ENCODE data around the gene GLA. TPM values are rescaled to one million over a fixed set of nuclear protein-coding genes. Genes with fewer than 3 reads are reported as not detected.
A peak's percentile ranks its signal among the peaks of the same experiment; 100 is the strongest.

Gene GLA
- total RNA-seq, 6 donors from 2014 or later = 18.9 to 54.0 (median 30.7) TPM

- H3K9me3 ChIP-seq = no peaks in the 10 kb centered on the region
- DNase-seq (no peak), ATAC-seq (ENCODE audit: low FRiP score in 2 of 2) (peak in 1 of 2 donors; percentile 69)
- H3K4me1 ChIP-seq = peaks cover 0 to 10% (median 7%) of the 10 kb centered on the region in 4 donors
- 43 to 51% methylated on average over 8 to 12 of the region's 12 CpGs for WGBS, 2 donors
- H3K4me3 ChIP-seq = no peak overlapping the region
- peak; percentile 35 to 75 (median 55) for TF ChIP-seq CTCF (IDR thresholded peaks at IDR 0.05)
- TF ChIP-seq POLR2A (IDR thresholded peaks at IDR 0.05) = no peak
- H3K27ac ChIP-seq = peak overlapping the region in 3 of 4 donors; percentile 48 to 80 (median 49)
- no peaks in the 10 kb centered on the region for H3K27me3 ChIP-seq
- peaks cover 0 to 23% (median 0%) of the 10 kb centered on the region in 4 donors for H3K36me3 ChIP-seq
Measured at GRCh38 chrX:101415180-101416145, 7.7 kb upstream of the GLA start.

DNA sequence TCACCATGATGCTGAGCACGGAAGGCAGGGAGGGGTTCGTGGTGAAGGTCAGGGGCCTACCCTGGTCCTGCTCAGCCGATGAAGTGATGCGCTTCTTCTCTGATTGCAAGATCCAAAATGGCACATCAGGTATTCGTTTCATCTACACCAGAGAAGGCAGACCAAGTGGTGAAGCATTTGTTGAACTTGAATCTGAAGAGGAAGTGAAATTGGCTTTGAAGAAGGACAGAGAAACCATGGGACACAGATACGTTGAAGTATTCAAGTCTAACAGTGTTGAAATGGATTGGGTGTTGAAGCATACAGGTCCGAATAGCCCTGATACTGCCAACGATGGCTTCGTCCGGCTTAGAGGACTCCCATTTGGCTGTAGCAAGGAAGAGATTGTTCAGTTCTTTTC, 4.3 kb upstream of the GLA start:
- peaks cover 0 to 23% (median 0%) of the 10 kb centered on the region in 4 donors for H3K36me3 ChIP-seq
- H3K27ac ChIP-seq = no peak overlapping the region
- peaks cover under 1 to 17% (median 15%) of the 10 kb centered on the region in 4 donors for H3K4me1 ChIP-seq
- no peaks in the 10 kb centered on the region for H3K9me3 ChIP-seq
- H3K27me3 ChIP-seq = no peaks in the 10 kb centered on the region
- TF ChIP-seq POLR2AphosphoS5 (IDR thresholded peaks at IDR 0.05) = no peak
- no peak for TF ChIP-seq CTCF (IDR thresholded peaks at IDR 0.05)
- TF ChIP-seq POLR2A (IDR thresholded peaks at IDR 0.05) = no peak
- no peak for TF ChIP-seq EP300 (IDR thresholded peaks at IDR 0.05)
- no peak for DNase-seq
- no peak for ATAC-seq (ENCODE audit: low FRiP score in 2 of 2)
- 81 to 85% methylated on average over 10 of the region's 10 CpGs for WGBS, 2 donors
- H3K4me3 ChIP-seq = no peak overlapping the region

GRCh38 chrX:101410461-101410860, 2.7 kb upstream of the GLA start:
- H3K4me1 ChIP-seq = peaks cover 5 to 17% (median 14%) of the 10 kb centered on the region in 4 donors
- ATAC-seq (ENCODE audit: low FRiP score in 2 of 2) (no peak), DNase-seq (no peak)
- H3K9me3 ChIP-seq = no peaks in the 10 kb centered on the region
- no peak for TF ChIP-seq POLR2AphosphoS5 (IDR thresholded peaks at IDR 0.05)
- no peak for TF ChIP-seq POLR2A (IDR thresholded peaks at IDR 0.05)
- TF ChIP-seq CTCF (IDR thresholded peaks at IDR 0.05) = no peak
- TF ChIP-seq EP300 (IDR thresholded peaks at IDR 0.05) = no peak
- peak overlapping the region in 1 of 4 donors; percentile 72 for H3K4me3 ChIP-seq
- WGBS, 2 donors = 47 to 50% methylated on average over 7 of the region's 7 CpGs
- no peaks in the 10 kb centered on the region for H3K27me3 ChIP-seq
- H3K36me3 ChIP-seq = peaks cover 0 to 23% (median 0%) of the 10 kb centered on the region in 4 donors
- peak overlapping the region in 2 of 4 donors; percentile 28 to 92 for H3K27ac ChIP-seq

DNA sequence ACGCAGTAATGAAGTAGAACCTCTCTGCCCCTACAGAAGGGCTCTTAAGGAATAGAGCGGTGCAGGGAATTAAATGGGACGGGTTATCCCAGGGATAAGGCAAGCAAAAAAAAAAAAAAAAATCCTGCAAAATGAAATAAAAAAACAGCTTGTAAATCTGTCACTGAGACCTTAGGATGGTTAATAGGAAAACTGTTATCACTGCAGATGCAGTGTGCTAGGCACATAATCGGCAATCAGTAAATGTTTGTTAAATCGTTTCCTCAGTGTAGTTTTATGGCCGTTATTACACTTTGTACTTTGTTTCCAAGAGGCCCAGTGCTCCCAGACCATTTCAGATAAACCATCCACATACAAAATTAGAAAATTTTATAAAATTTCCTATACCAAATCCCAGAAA, 1.3 kb upstream of the GLA start:
- H3K9me3 ChIP-seq = no peaks in the 10 kb centered on the region
- TF ChIP-seq CTCF (IDR thresholded peaks at IDR 0.05) (no peak), EP300 (IDR thresholded peaks at IDR 0.05) (no peak), POLR2A (IDR thresholded peaks at IDR 0.05) (no peak), POLR2AphosphoS5 (IDR thresholded peaks at IDR 0.05) (no peak)
- H3K4me1 ChIP-seq = peaks cover 5 to 17% (median 14%) of the 10 kb centered on the region in 4 donors
- DNase-seq = no peak
- H3K27ac ChIP-seq = peak overlapping the region; percentile 92 to 96 (median 94)
- peak overlapping the region in 3 of 4 donors; percentile 50 to 72 (median 60) for H3K4me3 ChIP-seq
- 3 to 33% methylated on average over 6 of the region's 6 CpGs for WGBS, 2 donors
- peaks cover 0 to 23% (median 0%) of the 10 kb centered on the region in 4 donors for H3K36me3 ChIP-seq
- no peaks in the 10 kb centered on the region for H3K27me3 ChIP-seq
- no peak for ATAC-seq (ENCODE audit: low FRiP score in 2 of 2)
